GM12874 (cell line): ENCODE measurements around the gene NLGN1.

Experiments used
- TF ChIP-seq, protein P1 (sequence below): IDR thresholded peaks from 2 replicates; pipeline ENCODE4 v1.5.1; 2011; ENCODE audit warnings: low read depth, mild to moderate bottlenecking, control low read depth, low read length, moderate library complexity; ENCODE audit not compliant: insufficient read depth

The NLGN1 gene

GRCh38 chr3:174010907-174011306, 613.4 kb downstream of the NLGN1 start:
- TF ChIP-seq, protein P1, sequence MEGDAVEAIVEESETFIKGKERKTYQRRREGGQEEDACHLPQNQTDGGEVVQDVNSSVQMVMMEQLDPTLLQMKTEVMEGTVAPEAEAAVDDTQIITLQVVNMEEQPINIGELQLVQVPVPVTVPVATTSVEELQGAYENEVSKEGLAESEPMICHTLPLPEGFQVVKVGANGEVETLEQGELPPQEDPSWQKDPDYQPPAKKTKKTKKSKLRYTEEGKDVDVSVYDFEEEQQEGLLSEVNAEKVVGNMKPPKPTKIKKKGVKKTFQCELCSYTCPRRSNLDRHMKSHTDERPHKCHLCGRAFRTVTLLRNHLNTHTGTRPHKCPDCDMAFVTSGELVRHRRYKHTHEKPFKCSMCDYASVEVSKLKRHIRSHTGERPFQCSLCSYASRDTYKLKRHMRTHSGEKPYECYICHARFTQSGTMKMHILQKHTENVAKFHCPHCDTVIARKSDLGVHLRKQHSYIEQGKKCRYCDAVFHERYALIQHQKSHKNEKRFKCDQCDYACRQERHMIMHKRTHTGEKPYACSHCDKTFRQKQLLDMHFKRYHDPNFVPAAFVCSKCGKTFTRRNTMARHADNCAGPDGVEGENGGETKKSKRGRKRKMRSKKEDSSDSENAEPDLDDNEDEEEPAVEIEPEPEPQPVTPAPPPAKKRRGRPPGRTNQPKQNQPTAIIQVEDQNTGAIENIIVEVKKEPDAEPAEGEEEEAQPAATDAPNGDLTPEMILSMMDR: no peak

DNA sequence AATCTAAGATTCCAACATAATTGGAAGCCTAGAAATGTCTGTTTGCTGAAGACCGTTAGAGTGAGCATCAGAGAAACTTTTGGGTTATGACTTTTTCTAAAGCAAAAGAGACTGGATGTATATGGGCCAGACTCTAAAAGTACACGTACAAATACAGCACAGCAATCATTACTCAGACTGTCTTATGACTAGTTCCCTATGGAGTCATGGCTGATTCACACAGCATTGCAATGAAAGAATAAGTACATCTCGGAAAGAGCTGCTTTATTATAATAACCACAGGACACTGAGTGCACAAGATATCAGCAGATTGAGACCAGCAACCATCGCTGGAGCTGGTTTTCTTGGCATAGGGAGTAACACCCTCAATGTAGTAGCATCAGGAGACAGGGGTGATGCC, 618.6 kb downstream of the NLGN1 start:
- TF ChIP-seq, protein P1: no peak

GRCh38 chr3:174020156-174020555, 622.6 kb downstream of the NLGN1 start:
- TF ChIP-seq, protein P1: no peak

GRCh38 chr3:174023421-174023820, 625.9 kb downstream of the NLGN1 start:
- TF ChIP-seq, protein P1: no peak

- TF ChIP-seq, protein P1: no peak
Observed at GRCh38 chr3:174028673-174029072, 631.1 kb downstream of the NLGN1 start.

DNA sequence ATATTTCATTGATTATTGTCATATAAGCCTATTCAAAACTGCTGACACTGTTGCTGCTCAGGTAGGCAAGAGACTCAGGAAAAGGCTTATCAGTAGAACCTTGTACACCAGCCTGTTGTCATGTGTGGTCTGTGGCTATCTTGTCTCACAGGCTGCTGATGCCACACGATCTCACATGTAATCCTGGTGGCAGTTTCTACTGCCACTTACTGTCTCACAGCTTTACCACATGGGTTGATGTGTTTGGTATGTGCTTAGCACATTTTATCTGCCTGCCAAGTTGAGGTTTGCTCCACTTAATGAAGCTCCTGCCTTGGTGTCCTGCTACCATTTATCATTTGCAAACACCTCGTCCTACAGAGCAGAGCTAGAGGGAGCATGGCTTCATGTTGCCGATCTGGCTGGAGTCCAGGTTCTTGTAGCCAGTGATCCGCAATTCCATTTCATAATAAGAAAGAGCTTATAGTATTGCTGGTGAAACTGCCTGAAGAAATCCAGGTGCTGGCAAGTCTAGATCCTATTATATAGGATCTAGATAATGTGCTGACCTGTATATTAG, 637.9 kb downstream of the NLGN1 start:
- TF ChIP-seq, protein P1: no peak

DNA sequence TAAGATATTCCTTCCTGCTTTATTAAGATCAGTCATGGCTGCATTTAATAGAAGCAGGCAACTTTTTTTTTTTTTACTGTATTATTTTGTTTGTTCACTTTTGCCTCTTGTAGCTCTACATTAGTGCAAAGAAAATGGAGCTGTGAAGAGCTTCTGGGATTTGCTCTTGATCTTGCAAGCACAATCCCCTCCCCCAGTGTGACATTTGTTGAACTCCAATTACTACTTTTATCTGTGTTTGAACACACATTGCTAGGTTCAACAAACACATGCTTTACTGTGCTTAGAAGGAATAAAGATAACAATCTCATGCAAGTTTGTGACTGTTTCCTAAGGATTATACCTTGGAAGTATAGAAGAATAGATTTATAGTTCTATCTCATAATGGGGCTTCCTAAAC, 648.8 kb downstream of the NLGN1 start:
- TF ChIP-seq, protein P1: no peak
